ENCODE results near the gene SMAD6. TPM values are rescaled to one million over a fixed set of nuclear protein-coding genes. Genes with fewer than 3 reads are reported as not detected.

SMAD6 gene
- total RNA-seq, 2 donors from 2014 or later = 14.0 to 25.4 TPM

DNA sequence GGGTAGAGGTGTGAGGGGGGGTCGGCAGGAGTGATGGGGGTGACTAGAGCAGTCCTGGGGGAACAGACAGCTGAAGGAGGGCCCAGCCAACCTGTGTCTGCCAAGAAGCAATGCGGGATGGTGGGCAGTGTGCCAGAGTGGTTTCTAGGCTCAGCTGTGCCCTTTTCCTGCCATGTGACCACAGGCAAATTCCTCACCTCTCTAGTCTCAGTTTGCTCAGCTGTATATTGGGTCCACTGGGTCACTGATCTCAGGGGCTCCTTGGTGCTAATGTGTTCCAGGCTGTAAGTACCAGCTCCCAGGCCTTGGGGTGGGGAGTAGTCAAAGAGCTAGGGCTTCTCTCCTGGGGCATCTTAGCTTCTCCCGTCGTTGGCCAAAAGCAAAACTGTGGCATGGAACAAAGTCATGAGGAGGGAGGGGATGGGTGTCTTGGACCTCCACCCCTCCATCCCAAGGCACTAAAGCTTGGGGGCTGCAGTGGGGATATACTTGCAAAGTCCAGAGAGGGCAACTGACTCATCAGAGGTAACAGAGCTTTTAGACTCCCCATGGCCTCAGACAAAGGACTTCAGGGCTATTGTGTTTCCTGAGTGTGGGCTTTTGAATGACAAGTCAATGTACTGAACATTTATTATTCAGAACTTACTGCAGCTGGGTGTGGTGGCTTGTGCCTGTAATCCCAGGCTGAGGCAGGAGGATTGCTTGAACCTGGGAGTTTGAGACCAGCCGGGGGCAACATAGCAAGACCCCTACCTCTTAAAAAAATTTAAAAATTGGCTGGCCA lies 20.9 kb downstream of the SMAD6 start:
- Histone ChIP-seq H3K36me3 (replicated peaks in 1 of 2; ENCODE audit: insufficient read depth in 1 of 2, low read depth in 2 of 2) (no peaks in the 10 kb centered on the region), H3K4me3 (no peak overlapping the region), H3K27ac (no peak overlapping the region), H3K27me3 (no peaks in the 10 kb centered on the region), H3K9me3 (no peaks in the 10 kb centered on the region), H3K4me1 (no peaks in the 10 kb centered on the region)
- ATAC-seq (no peak), DNase-seq (no peak)
- intact Hi-C loops (cut with DNase I) = no loop called here
- TF ChIP-seq, protein P1, sequence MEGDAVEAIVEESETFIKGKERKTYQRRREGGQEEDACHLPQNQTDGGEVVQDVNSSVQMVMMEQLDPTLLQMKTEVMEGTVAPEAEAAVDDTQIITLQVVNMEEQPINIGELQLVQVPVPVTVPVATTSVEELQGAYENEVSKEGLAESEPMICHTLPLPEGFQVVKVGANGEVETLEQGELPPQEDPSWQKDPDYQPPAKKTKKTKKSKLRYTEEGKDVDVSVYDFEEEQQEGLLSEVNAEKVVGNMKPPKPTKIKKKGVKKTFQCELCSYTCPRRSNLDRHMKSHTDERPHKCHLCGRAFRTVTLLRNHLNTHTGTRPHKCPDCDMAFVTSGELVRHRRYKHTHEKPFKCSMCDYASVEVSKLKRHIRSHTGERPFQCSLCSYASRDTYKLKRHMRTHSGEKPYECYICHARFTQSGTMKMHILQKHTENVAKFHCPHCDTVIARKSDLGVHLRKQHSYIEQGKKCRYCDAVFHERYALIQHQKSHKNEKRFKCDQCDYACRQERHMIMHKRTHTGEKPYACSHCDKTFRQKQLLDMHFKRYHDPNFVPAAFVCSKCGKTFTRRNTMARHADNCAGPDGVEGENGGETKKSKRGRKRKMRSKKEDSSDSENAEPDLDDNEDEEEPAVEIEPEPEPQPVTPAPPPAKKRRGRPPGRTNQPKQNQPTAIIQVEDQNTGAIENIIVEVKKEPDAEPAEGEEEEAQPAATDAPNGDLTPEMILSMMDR (IDR thresholded peaks at IDR 0.05) = no peak
- no peak for TF ChIP-seq POLR2A (IDR thresholded peaks at IDR 0.05)
- 69 to 88% methylated on average over 5 of the region's 5 CpGs for WGBS, 2 donors

DNA sequence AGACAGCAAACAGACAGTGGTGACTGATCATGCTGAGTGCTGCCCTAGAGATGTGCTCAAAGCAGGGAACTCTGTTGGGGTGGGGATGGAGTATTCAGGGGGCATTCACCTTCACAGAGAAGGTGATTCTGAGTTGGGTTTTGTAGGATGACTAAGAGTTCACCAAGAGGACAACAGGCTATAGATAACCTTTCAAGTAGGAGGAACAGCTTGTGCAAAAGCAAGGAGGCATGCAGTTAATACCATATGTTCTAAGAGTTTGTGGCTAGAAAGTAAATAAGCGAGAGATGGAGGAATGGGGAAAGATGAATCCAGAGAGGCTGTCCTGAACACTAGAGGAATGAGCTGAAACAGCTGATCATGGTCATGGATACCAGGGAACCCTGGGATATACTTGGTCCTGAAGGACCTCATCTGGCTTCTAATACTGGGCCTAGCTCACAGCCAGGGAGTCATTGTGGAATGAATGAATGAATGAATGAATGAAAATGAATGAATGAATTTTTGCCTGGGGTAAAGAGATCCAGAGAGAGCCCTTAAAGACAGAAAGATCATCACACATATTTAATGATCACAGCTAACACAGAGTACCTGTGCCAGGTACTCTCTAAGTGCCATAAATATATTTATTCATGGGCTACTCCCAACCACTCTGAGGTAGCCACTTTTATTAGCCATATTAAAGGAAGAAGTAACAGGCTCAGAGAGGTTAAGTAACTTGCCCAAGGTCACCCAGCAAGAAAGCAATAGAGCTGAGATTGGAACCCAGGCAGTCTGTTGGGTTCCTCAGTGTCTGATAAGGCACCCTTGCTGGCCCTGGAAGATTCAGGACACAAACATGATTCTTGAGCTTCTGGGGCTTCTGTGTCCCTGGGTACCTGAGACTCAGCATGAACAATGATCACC lies 22.0 kb downstream of the SMAD6 start:
- no peak overlapping the region for H3K27ac ChIP-seq
- no peaks in the 10 kb centered on the region for H3K27me3 ChIP-seq
- H3K4me3 ChIP-seq = no peak overlapping the region
- peaks cover 4% of the 10 kb centered on the region for H3K4me1 ChIP-seq
- intact Hi-C loops (cut with DNase I) = no loop called here
- no peaks in the 10 kb centered on the region for H3K36me3 ChIP-seq (replicated peaks in 1 of 2; ENCODE audit: insufficient read depth in 1 of 2, low read depth in 2 of 2)
- TF ChIP-seq, protein P1 (IDR thresholded peaks at IDR 0.05) = no peak
- no peak for TF ChIP-seq POLR2A (IDR thresholded peaks at IDR 0.05)
- no peaks in the 10 kb centered on the region for H3K9me3 ChIP-seq
- WGBS, 2 donors = 94% methylated on average over 1 of the region's 1 CpG
- DNase-seq (no peak), ATAC-seq (no peak)

DNA sequence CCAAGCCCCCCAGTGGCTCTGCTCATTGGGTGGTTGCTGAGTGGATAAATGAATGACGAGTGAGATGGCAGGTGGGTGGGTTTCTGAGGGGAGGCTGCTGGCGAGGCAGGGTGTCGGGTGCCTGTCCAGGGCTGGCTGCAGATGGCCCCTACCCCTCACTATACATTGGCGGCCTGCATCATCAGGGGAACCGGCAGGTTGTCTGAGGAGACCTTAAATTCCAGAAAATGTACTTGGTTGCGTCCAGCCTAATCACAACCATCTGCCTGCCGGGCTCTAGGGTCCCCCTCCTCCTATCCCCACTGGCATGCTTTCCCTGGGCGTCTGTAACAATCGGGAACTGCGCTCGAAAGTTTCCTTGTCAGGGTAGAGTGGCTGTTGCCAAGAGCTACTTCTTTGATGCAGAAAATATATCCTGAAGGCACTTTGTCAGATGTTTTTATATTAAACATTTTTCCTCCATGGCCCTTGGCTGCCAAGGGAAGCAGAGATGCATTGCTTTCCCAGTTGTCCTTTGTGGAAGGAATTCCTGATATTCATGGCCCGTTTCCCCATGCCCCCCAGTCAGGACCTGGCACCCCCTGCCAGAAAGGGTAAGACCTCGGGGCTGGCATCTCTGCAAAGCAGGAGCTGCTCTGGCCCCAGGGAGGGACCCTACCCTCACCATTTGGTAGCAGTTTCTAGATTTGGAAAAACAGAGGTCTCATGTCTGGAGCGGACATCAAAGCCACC lies 22.9 kb downstream of the SMAD6 start:
- Histone ChIP-seq H3K4me1 (peaks cover 4% of the 10 kb centered on the region), H3K36me3 (replicated peaks in 1 of 2; ENCODE audit: insufficient read depth in 1 of 2, low read depth in 2 of 2) (no peaks in the 10 kb centered on the region), H3K27ac (no peak overlapping the region), H3K27me3 (no peaks in the 10 kb centered on the region), H3K9me3 (no peaks in the 10 kb centered on the region), H3K4me3 (no peak overlapping the region)
- WGBS, 2 donors = 67 to 74% methylated on average over 11 to 14 of the region's 14 CpGs
- ATAC-seq = no peak
- DNase-seq = no peak
- TF ChIP-seq POLR2A (IDR thresholded peaks at IDR 0.05) = no peak
- TF ChIP-seq, protein P1 (IDR thresholded peaks at IDR 0.05) = no peak
- intact Hi-C loops (cut with DNase I) = no loop called here

DNA sequence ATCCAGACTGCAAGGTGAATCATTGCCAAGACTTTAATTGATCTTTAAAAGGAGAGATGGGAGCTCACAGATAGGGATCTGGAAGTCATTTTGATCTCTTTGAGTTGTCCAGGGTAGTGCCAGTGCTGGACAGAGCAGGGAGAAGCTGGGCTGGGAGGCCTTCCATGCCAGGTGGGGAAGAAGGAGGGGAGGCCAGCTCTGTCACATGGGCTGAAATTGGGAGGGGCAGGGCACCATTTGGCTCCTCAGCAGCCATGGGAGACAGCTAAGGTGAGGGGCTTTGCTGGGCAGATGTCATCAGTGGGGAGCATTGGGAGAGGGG lies 23.4 kb downstream of the SMAD6 start:
- Histone ChIP-seq H3K4me3 (no peak overlapping the region), H3K9me3 (no peaks in the 10 kb centered on the region), H3K27me3 (no peaks in the 10 kb centered on the region), H3K4me1 (peaks cover 4% of the 10 kb centered on the region), H3K27ac (no peak overlapping the region), H3K36me3 (replicated peaks in 1 of 2; ENCODE audit: insufficient read depth in 1 of 2, low read depth in 2 of 2) (no peaks in the 10 kb centered on the region)
- intact Hi-C loops (cut with DNase I) = no loop called here
- DNase-seq = no peak
- ATAC-seq = no peak
- no peak for TF ChIP-seq POLR2A (IDR thresholded peaks at IDR 0.05)
- TF ChIP-seq, protein P1 (IDR thresholded peaks at IDR 0.05) = no peak

Measured in body of pancreas (tissue), 4 donors.